GM21825 (cell line): ENCODE data around the gene PRKN.
"Not testable (repeated sequence)": the region's sequence is repeated elsewhere in the genome, so short reads cannot be mapped to it uniquely, and the experiment has no call there.

Source experiments
- ATAC-seq: cut with Tn5 transposase; IDR thresholded peaks from one replicate; pipeline ENCODE4 v1.9.1; 2021; ENCODE audit warnings: mild to moderate bottlenecking, moderate library complexity; ENCODE audit not compliant: unreplicated experiment

PRKN gene

DNA sequence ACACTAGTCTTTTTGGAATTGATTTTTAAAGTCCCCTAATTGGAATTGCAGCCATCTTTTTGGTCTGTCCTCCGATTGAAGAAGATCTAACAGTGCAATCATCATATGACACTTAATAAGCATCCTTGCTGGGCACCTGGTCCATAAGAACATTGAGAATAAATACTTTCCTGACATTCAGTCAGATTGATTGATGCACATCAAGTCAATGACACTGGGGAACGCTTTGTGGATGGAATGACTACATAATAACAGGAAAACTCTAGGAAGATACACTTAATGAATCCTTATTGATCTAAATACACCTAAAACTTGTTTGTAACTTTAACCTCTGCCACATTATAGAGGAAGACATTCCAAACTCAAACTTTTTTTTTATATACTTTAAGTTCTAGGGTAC, 255.7 kb downstream of the PRKN start:
- ATAC-seq, result no peak

DNA sequence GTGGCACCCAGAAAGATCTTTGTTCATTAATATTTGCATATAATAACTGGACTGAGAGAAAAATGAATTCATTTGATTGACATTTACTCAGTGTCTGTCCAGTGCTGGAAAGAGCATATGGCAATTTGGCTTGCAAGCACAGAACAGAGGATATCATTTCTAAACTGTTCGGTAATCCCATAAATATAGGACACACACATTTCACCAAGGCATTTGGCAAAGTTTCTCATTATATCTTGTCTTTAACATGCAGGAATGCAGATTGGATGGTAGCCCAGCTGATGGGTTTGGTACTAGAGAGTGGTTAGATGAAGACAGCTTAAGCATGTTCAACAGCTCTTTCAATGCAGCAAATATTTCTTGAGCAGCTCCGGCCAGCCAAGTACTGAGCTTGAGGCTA, 259.2 kb downstream of the PRKN start:
- no peak for ATAC-seq

DNA sequence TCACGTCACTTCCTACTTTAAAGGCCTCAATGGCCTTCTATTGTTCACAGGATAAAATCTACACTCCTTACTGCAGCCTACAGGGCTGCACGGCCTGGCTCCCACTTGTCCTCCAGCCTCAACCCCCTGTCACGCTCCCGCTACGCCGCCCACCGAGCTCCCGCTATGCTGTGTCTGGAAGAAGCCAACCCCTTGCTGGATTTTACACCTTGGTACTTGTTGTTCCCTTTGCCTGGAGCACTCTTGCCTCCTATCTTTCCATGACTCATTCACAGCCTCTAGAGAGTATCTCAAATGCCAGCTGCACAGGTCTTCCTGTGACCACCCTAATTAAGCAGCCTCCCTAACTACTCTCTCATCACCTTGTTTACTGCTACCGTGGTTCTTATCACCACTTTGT, 259.9 kb downstream of the PRKN start:
- ATAC-seq, result no peak

DNA sequence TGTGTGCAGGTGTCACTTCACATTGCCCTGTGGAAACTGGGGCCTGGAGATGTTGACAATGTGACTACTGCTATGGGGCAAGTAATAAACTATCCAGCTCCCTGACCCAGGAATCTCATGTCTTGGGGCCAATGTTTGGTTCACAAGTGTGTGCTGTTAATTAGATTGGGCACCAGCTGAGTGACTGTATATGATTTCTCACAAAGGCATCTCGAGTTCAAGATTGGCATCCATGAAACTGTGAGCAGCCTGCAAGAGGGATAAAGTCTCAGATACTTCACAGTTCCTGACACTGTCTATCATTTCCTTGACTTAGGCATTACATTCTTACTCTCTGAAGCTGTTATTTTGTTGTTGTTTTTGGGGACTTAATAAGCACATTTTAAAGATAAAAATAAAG, 264.0 kb downstream of the PRKN start:
- no peak for ATAC-seq

DNA sequence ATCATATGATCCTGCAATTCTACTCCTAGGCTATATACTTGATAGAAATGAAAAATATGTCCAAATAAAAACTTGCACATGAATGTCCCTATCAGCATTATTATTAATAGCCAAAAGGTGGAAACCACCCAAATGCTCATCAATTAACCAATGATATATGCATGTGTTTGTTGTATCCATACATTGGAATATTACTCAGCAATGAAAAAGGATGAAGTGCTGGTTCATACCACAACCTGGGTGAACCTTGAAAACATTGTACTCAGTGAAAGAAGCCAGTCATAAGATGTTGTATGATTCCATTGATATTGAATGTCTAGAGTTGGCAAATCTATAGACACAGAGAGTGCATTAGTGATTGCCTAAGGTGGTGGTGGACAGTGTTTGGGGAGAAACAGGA, 267.6 kb downstream of the PRKN start:
- no peak for ATAC-seq

DNA sequence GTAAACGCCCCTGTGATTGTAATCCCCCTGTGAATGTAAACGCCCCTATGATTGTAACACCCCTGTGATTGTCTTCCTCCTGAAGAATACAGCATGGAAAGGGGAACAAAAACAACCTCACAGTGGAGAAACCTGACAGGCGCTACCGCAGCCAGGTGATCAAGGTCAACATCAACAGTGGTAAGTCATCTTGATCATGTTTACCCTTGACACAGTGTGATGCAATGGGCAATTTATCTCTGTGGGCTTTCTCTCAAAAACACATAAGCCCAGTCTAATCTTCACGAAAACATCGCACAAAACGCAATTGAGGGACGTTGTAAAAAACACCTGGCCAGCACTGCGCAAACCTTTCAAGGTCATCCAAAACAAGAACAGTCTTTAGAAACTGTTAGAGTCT, 277.2 kb downstream of the PRKN start:
- ATAC-seq, result no peak

DNA sequence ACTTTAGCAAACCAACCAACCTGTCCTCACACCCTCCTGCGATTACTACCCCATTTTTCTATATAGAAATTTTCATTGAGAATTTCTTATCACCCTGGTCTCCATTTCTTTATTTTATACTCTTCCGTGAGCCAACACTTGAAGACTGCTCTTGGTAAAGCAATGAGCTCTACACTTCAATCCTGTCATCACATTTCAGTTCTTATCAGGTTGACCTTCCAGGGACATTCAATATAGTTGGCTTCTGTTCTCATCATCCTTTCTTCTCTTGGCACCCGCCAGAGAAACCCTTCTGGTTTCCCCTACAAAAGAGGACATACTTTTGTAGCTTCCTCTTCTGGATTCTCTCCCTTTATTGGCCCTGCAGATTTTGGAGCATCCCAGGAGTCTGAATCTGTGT, 279.3 kb downstream of the PRKN start:
- ATAC-seq, result no peak

DNA sequence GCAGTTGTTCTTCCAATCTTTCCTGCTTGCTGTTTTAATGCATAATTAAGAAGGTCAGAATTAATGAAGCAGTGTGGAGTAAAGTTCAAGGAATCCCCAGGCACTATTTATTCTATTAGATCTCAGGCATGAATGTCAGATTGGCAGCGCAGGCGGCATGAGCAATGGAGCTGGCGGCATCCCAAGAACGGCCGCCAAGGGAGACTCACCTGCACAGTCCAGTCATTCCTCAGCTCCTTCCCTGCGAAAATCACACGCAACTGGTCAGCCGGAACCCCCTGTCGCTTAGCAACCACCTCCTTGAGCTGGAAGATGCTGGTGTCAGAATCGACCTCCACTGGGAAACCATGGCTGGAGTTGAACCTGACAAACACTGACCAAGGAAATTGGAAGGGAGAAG, 284.5 kb downstream of the PRKN start:
- no peak for ATAC-seq

DNA sequence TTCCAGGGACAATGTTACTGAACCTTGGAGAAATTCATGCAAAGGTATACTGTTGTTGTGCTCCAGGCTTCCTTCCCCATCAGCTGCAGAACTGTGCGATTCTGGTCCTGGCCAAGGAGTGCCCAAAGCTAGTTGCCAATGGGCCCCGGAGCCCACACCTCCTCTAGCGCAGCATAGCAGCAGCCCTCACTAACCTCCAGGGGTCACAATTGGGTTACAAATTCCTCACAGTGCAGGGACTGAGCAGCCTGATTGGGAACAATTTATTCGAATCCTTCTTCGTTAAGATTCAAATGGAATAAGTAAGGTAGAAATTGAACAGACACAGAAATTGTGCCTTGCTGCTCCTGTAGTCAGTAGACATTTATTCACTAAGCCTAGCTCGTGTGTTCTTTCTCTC, 284.9 kb downstream of the PRKN start:
- ATAC-seq, result no peak

DNA sequence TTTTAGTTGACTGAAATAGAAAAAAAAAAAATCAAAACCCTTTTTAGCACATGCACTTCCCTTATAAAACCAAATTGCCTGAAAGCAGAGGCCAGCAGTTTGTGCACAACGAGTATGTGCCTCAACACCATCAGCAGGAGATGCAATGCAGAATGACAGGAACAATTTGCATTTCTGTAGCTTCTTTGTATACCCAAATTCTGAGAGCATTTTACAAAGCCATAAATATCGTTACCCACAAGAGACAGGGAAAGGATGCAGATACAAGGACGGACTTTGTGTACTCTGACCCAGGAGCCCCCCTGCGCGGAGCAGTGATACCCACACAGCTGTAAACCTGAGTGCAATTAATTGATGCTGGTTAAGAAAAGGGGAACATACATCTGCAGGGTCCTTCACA, 285.6 kb downstream of the PRKN start:
- ATAC-seq, result no peak

DNA sequence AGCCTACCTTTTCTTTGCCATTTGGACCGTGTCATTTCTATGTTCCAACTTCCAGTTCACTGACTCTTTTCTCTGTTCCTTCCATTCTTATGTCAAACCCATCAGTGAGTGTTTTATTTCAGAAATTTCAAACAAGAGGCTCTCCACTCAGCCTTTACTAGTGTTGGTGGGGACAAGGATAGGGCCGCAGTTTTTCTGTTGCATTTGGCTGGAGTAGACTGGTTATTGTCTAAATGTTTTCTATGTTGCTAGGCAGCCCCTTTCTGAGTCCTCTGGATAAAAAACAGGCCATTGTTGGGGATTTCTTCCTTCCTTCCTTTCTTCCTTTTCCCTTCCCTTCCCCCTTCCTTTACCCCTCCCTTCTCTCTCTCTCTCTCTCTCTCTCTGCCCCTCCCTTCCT, 288.6 kb downstream of the PRKN start:
- no peak for ATAC-seq

DNA sequence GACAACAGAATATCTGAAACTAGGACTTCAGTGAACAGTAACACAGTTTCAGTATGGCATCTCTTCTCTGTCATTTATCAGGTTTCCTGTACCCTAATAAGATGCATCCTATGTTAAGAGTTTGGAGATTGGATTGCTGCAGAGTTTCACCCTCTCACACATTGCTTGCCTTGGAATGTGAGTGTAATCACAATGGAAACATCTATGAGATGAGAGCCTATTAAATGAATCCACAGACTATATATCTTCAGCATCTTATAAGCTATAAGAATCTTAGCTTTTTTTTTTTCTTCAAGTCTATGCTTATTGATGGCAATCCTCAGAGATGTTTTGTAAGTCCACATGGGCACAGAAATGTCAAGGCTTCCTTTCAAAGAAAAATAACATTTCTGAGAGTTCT, 292.5 kb downstream of the PRKN start:
- no peak for ATAC-seq

DNA sequence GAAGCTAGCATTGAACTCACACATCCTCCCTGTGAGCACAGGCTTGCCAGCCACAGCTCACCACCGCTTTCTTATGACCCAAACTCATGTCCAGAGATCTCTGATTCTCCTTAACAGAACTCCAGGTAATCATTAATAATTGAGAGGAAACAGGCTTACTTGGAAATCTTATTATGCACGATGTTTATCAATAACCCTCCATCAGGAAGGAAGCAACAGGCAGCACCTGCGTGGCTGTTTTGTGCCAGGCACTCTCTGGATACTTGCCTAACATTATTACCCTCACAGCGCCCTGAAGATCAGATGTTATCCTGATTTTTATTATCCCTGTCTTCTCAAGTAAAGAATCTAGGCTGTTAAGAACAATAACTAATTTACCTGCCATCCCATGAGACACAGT, 306.6 kb downstream of the PRKN start:
- no peak for ATAC-seq

DNA sequence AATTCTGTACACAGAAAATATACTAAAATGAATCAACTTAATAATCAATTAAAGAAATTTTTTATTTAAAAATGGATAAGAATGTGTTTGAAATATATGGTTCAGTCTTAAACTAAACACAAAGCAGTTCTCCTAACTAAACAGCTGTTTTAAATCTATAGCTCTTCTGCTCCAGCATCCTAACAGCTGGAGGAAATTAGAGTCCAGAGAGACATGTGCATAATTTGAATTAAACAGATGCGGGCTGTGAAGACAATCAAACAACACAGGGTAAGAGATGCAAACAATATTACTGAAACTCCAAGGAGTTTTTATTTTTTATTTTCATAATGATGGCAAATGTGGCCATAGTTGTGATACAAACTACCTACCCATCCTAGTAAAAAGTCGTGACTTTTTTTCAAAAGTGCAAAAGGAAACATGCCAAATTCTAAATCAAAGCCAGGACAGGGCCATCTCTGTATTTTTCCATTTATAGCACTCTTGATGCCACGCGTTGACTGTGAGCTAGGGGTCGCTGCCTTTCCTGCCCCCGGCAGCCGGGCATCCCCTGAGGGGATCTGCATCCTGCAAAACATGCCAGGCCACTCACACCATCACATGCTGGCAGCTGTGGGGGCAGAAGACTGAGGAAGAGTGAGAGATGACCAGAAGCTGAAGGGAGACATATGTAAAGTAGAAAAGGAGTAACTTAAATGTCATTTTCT, 310.6 kb downstream of the PRKN start:
- ATAC-seq, result no peak

DNA sequence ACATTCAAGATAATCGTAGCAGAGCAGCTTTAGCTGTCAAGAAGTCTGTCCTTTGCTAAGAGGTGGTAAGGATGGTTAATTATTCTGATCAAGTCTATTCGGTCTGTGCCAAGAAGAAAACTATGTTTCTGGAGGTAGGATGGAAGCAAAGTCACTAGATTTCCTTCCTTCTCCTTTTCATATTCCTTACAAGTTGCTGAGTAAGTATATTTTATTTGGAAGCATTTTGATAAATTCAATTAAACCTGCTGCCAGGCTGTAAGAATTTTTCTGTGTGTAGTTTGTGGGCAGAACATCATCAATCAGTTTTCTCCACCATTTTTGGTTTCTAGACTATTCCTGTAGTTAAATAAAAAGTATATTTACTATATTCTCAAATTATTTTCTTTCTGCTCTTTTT, 311.3 kb downstream of the PRKN start:
- ATAC-seq, result no peak

DNA sequence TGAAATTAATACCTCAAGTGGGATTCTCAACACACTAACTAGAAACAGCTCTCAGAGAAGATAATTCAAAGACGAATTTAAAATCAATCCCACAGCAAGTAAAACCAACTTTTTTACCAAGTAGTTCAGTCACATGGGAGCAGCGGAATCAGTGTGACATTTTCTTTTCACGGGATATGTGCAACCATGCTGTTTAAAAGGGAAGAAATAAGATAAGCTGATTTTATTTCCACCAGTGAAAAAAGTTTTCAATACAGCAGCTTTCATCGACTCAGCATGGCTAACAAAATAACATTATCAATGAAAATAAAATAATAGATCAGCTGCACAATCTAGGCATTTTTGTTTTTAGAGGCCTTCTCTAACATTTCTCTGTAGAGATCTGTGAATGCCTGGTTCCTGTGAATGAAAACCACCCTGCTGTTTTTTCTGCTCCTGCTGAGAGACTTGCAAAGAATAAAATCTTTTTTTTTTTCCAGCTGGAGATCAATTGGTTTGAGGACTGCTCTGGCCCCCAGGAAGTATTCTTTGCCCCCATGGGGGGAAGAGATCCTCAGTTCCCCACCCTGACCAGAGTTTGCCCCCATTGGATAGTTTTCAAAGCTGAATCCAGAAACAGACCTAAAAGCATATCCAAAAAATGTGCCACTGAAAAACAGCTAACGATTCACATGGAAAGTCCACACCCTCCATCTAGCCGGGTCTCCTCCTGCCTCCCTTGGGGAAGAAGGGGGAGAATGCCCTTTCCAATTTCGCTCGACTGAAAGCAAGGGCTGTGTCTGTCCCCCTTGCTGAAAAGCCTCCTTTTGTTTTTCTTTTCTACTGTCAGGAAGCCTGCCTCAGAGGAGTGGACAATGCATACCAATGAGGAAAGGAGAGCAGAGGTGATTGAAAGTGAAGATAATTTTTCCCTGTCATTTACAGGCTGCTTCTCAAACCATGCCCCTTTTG, 317.6 kb downstream of the PRKN start:
- no peak for ATAC-seq

DNA sequence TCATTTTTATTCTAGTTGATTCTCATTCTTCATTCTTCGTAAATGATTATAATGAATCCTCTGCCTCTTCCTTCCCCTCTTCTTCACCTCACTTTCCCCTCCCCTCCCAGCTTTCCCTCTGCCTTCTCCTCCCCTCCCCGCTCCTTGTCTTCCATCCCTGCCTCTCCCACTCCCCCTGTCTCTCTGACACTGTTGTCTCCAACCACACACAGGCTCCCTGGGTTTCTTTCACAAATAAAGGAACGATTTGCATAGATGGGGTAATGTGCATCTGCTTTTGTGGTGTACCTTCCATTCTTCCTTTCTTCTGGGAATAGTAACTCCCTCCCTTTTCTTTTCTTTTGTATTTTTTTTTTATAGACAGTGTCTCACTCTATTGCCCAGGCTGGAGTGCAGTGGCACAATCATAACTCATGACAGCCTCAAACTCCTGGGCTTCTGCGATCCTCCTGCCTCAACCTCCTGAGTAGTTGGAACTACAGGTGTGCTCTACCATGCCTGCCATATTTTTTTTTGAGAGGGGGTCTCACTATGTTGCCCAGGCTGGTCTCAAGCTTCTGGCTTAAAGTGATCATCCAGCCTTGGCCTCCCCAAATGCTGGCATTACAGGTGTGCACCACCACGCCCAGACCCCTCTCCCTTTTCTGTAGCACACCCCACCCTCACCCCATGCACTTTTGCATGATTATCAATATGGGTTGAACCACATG, 318.6 kb downstream of the PRKN start:
- no peak for ATAC-seq

DNA sequence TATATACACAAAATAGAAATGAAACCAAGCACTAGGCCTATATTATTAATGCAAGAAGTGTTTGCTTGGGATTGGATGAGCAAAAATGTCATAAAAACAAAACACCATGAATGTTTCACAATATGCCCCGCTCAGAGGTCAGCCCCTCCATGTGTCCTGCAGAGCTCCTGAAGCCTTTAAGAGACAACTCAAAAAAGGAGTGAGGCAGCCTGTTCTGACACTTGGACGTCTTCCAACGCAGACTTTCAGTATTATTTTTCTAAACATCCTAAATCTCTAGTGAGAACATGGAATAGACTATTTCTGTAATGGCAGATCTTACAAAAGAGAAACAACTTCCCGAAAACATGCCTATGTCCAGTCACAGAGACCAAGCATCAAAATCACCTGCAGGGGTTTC, 322.6 kb downstream of the PRKN start:
- no peak for ATAC-seq

DNA sequence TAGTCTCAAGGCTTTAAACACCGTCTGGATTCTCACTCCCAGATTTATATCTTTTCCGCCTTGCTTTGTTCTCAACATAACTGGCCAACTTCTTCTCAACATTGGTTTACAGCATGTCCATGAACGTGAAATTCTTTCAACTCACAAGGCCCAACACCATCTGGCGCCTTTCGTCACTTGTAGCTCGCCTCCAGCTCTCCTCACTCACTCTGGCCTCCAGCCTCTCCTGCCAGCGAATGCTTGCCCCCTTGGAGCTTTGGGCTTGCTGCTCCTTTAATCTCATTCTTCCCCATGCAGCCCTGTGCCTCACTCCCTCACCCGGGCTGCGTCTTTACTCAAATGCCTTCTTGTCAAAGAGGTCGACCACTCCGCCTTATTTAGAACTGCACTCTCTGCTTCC, 324.5 kb downstream of the PRKN start:
- no peak for ATAC-seq

DNA sequence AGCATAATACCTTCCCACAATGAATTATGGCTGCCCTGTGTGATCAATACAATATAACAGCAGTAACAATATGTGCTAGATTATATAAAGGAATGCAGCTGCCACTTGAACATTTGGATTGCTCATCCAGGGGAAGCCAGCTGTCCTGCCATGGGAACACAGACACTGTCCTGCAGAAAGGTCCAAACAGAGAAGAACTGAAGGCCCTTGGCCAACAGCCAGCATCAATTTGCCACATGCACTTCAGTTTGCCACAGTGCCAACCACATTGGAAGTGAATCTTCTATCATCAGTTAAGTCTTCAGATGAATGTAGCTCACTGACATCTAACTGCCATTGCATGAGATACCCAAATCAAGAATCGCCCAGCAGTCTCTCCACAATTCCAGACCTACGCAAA, 332.4 kb downstream of the PRKN start:
- no peak for ATAC-seq

DNA sequence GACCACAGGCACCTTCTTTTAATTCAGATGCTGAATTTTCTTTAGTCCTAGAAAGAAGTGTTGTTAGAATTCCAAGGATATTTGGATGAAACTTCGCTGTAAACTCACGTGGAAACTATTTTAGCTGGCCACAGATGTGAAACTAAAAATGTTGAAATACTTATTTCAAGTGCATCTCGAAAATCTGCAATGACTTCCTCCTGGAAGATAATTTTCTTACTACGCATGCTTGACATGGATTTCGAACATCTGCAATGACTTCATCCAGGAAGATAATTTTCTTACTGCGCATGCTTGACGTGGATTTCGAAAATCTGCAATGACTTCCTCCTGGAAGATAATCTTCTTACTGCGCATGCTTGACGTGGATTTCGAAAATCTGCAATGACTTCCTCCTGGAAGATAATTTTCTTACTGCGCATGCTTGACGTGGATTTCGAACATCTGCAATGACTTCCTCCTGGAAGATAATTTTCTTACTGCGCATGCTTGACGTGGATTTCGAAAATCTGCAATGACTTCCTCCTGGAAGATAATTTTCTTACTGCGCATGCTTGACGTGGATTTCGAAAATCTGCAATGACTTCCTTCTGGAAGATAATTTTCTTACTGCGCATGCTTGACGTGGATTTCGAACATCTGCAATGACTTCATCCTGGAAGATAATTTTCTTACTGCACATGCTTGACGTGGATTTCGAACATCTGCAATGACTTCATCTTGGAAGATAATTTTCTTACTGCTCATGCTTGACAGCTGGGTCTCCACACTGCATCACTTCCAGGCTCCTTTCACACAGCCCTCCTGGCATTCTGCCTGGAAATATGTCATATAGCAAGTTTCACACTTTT, 336.4 kb downstream of the PRKN start:
- ATAC-seq, result not testable (repeated sequence)
